ENCODE data around the gene TBCD. TPM values are rescaled to one million over a fixed set of nuclear protein-coding genes. Genes with fewer than 3 reads are reported as not detected.
"Not testable (repeated sequence)": the region's sequence is repeated elsewhere in the genome, so short reads cannot be mapped to it uniquely, and the experiment has no call there.

Gene TBCD
- total RNA-seq, 1 donor from 2014 or later: 125 TPM

DNA sequence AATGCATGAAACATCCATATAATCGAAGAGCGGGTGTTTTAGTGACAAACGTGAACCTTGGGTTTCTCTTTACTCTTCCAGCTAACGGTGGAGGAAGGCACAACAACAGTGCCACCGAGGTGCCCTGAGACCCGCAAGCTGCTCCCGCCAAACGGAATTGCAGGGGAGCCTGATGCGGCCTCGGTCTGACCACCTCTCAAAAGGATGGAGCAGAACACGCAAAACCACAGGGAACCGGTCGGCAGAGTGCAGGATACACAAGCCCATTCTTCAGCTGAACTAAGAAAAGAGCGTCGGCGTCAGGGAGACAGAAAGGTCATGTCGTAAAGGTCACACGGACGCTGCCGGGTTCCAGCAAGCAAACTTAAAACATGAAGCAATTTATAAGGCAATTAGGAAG lies 197.5 kb downstream of the TBCD start:
- H3K9me3 Mint-ChIP-seq: peaks cover 49% of the 10 kb centered on the region
- no peak for DNase-seq (ENCODE audit: low spot score)
- H3K4me3 Mint-ChIP-seq (ENCODE audit: low read depth): no peak overlapping the region
- no peak overlapping the region for H3K27ac Mint-ChIP-seq
- H3K4me1 Mint-ChIP-seq (ENCODE audit: low read depth): peaks cover 2% of the 10 kb centered on the region
- intact Hi-C loops (cut with micrococcal nuclease): no loop called here
- H3K36me3 Mint-ChIP-seq (ENCODE audit: low read depth): peaks cover 89% of the 10 kb centered on the region
- no peaks in the 10 kb centered on the region for H3K27me3 Mint-ChIP-seq (ENCODE audit: low read depth)

DNA sequence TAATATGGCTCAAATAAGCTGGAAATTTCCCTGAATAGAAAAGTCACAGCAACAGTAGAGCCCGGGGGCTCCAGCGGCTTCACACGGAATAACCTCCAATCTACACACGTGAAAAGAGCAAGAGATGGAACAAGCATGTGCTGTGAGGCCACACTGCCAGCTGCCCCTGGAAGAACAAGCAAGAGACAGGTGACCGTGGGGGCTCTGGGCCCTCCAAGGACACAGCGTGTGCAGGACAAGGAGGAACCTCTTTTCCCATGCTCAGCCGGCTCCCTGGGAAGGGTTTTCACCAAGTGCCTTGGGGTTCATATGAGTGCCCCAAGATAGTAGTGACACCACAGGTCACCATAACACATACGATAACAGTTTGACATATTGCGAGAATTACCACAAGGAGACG lies 198.1 kb downstream of the TBCD start:
- Mint-ChIP-seq H3K36me3 (ENCODE audit: low read depth) (peaks cover 89% of the 10 kb centered on the region), H3K4me1 (ENCODE audit: low read depth) (peaks cover 2% of the 10 kb centered on the region), H3K27me3 (ENCODE audit: low read depth) (no peaks in the 10 kb centered on the region), H3K27ac (no peak overlapping the region), H3K9me3 (peaks cover 47% of the 10 kb centered on the region), H3K4me3 (ENCODE audit: low read depth) (no peak overlapping the region)
- DNase-seq (ENCODE audit: low spot score): no peak
- intact Hi-C loops (cut with micrococcal nuclease): no loop called here

DNA sequence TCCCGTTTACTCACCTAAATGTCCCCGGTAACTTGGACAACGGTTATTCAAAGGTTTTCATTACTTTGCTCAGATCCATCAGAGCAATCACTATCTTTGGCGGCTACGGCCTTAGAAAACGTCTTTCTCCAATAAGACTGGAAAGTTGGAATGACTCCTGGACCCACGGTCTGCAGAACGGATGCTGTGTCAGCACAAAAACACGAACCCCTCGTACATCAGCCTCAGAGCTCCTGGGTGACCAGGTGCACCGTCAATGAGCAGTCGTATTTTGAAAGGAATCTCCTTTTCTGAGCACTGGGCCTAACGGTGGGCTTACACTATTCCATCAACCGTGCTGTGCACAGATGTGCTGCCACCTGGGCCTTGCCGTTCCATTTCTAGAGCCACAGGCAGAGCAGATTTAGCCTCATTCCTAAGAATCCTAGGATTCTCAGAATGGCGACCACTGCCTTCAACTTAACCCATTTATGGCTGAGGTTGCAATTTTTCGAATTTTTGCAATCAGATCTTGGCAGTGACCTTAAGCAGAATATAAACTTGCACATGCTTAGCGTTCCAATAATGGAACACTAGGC lies 198.7 kb downstream of the TBCD start:
- Mint-ChIP-seq H3K27ac (no peak overlapping the region), H3K27me3 (ENCODE audit: low read depth) (no peaks in the 10 kb centered on the region)

DNA sequence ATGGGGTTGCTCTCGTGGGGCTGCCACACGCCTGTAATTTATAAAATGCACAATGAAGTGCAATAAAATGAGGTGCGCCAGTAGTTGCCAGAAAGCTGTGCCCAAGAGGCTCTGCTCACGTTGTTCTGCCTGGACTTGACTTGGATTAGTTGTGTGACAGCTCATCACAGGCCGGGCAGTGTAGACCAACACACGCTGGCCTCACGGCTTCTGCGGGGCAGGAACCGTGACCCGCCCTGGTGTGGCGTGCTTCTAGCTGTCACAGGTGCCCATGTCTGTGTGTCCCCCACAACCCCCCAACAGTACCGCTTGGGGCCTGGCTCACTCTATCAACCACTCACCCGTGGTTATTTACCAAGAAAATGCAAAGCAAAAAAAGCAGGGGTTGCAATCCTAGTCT lies 200.2 kb downstream of the TBCD start:
- Mint-ChIP-seq H3K27ac (no peak overlapping the region), H3K27me3 (ENCODE audit: low read depth) (no peaks in the 10 kb centered on the region), H3K4me1 (ENCODE audit: low read depth) (peaks cover 2% of the 10 kb centered on the region), H3K4me3 (ENCODE audit: low read depth) (no peak overlapping the region), H3K36me3 (ENCODE audit: low read depth) (peaks cover 83% of the 10 kb centered on the region), H3K9me3 (peaks cover 38% of the 10 kb centered on the region)
- intact Hi-C loops (cut with micrococcal nuclease): no loop called here
- DNase-seq (ENCODE audit: low spot score): no peak

More for the DNA sequence above, 198.7 kb downstream of the TBCD start:
- intact Hi-C loops (cut with micrococcal nuclease): no loop called here
- DNase-seq (ENCODE audit: low spot score): no peak
- no peak overlapping the region for H3K4me3 Mint-ChIP-seq (ENCODE audit: low read depth)
- peaks cover 47% of the 10 kb centered on the region for H3K9me3 Mint-ChIP-seq
- H3K36me3 Mint-ChIP-seq (ENCODE audit: low read depth): peaks cover 89% of the 10 kb centered on the region
- H3K4me1 Mint-ChIP-seq (ENCODE audit: low read depth): peaks cover 2% of the 10 kb centered on the region

DNA sequence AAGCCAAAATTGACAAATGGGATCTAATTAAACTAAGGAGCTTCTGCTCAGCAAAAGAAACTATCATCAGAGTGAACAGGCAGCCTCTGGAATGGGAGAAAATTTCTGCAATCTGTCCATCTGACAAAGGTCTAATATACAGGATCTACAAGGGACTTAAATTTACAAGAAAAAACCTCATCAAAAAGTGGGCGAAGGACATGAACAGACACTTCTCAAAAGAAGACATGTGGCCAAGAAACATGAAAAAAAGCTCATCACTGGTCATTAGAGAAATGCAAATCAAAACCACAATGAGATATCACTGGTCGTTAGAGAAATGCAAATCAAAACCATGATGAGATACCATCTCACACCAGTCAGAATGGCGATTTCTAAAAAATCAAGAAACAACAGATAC lies 203.2 kb downstream of the TBCD start:
- H3K4me3 Mint-ChIP-seq (ENCODE audit: low read depth); intact Hi-C loops (cut with micrococcal nuclease): not testable (repeated sequence)

DNA sequence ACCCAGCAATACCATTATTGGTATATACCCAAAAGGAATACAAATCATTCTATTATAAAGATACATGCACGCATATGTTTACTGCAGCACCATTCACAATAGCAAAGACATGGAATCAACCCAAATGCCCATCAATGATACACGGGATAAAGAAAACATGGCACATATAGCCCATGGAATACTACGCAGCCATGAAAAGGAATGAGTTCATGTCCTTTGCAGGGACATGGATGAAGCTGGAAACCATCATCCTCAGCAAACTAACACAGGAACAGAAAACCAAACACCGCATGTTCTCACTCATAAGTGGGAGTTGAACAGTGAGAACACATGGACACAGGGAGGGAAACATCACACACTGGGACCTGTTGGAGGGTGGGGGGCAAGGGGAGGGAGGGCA lies 203.8 kb downstream of the TBCD start:
- H3K27ac Mint-ChIP-seq; intact Hi-C loops (cut with micrococcal nuclease); H3K4me3 Mint-ChIP-seq (ENCODE audit: low read depth); H3K4me1 Mint-ChIP-seq (ENCODE audit: low read depth); H3K27me3 Mint-ChIP-seq (ENCODE audit: low read depth); DNase-seq (ENCODE audit: low spot score): not testable (repeated sequence)
- Mint-ChIP-seq H3K9me3 (peaks cover 38% of the 10 kb centered on the region), H3K36me3 (ENCODE audit: low read depth) (peaks cover 63% of the 10 kb centered on the region)

More for the DNA sequence above, 203.2 kb downstream of the TBCD start:
- Mint-ChIP-seq H3K9me3 (peaks cover 38% of the 10 kb centered on the region), H3K36me3 (ENCODE audit: low read depth) (peaks cover 68% of the 10 kb centered on the region)
- H3K4me1 Mint-ChIP-seq (ENCODE audit: low read depth); H3K27ac Mint-ChIP-seq; H3K27me3 Mint-ChIP-seq (ENCODE audit: low read depth); DNase-seq (ENCODE audit: low spot score): not testable (repeated sequence)

GRCh38 chr17:82956146-82956725 lies 204.4 kb downstream of the TBCD start:
- intact Hi-C loops (cut with micrococcal nuclease): no loop called here
- Mint-ChIP-seq H3K4me3 (ENCODE audit: low read depth) (no peak overlapping the region), H3K9me3 (peaks cover 38% of the 10 kb centered on the region), H3K27ac (no peak overlapping the region), H3K4me1 (ENCODE audit: low read depth) (no peaks in the 10 kb centered on the region), H3K27me3 (ENCODE audit: low read depth) (no peaks in the 10 kb centered on the region), H3K36me3 (ENCODE audit: low read depth) (peaks cover 57% of the 10 kb centered on the region)
- DNase-seq (ENCODE audit: low spot score): no peak

DNA sequence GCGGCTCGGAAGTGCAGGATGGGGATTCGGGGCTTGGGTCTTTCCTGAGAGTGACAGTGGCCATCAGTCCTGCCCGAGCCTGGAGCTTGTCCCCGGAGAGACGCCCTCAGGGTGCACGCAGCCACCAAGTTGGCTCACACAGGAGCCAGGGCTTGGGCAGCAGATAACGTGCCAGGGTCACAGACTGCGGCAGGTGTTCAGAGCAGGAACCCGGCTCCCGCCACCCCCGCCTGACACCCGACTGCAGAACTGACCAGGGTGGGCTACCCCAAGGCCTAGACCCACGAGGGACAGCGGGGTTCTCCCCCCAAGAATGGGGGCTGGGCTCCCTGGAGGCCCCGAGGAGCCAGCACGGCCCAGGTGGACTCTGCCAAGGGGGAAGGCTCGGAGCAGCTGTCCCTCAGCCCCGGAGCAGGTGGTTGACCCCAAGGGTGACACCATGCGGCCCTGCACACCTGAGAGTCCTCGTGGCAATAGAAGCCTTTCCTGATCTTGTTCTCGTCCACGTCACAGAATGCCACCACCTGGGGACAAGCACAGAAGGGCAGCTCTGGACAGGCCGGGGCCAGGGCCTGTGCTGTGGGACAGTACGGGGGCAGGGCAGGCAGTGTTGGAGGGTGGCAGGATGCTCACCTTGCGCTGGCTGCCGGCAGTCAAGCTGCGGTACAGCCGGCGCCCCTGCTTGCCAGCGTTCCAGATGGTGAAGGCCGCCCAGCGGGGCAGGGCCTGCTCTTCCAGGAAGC lies 205.0 kb downstream of the TBCD start:
- H3K9me3 Mint-ChIP-seq: peaks cover 33% of the 10 kb centered on the region
- H3K27me3 Mint-ChIP-seq (ENCODE audit: low read depth): no peaks in the 10 kb centered on the region
- intact Hi-C loops (cut with micrococcal nuclease): no loop called here
- H3K4me1 Mint-ChIP-seq (ENCODE audit: low read depth): no peaks in the 10 kb centered on the region
- H3K36me3 Mint-ChIP-seq (ENCODE audit: low read depth): peaks cover 51% of the 10 kb centered on the region
- no peak overlapping the region for H3K4me3 Mint-ChIP-seq (ENCODE audit: low read depth)
- DNase-seq (ENCODE audit: low spot score): no peak
- H3K27ac Mint-ChIP-seq: no peak overlapping the region

- DNase-seq (ENCODE audit: low spot score): no peak
- Mint-ChIP-seq H3K36me3 (ENCODE audit: low read depth) (peaks cover 45% of the 10 kb centered on the region), H3K4me3 (ENCODE audit: low read depth) (no peak overlapping the region), H3K4me1 (ENCODE audit: low read depth) (no peaks in the 10 kb centered on the region), H3K27ac (no peak overlapping the region), H3K27me3 (ENCODE audit: low read depth) (no peaks in the 10 kb centered on the region), H3K9me3 (peaks cover 27% of the 10 kb centered on the region)
- intact Hi-C loops (cut with micrococcal nuclease): no loop called here
These were observed 205.6 kb downstream of the TBCD start for GRCh38 chr17:82957469-82957795.

DNA sequence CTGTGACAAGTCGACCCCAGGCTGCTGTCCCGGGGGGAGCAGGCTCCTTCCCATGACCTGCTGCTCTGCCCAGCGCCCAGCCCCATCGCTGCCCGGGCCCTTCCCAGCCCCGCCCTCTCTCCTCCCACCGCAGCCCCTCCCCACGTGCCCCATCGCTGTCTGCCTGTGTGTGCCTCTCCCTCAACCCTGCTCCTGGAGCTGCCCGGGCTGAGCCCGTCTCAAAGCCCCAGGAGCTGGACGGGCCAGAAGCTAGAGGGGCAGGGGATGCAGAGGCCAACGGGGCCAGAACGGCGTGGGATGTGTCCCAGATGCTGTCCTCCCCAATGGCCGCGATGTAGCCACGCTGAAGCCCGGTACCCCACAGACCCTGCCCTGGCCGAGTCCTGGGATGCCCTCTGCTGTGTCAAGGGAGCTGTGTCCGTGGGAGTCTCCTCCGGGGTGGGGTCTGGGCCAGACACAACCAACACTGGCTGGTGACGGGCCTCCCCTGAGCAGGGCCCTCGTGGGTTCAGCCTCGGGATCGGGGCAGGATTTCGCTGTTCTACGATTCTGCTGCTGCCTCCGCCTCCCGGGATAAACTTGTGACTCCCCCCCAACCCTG lies 206.2 kb downstream of the TBCD start:
- DNase-seq (ENCODE audit: low spot score): no peak
- intact Hi-C loops (cut with micrococcal nuclease): no loop called here
- Mint-ChIP-seq H3K27ac (no peak overlapping the region), H3K4me1 (ENCODE audit: low read depth) (peaks cover 1% of the 10 kb centered on the region), H3K4me3 (ENCODE audit: low read depth) (no peak overlapping the region), H3K36me3 (ENCODE audit: low read depth) (peaks cover 39% of the 10 kb centered on the region), H3K27me3 (ENCODE audit: low read depth) (no peaks in the 10 kb centered on the region), H3K9me3 (peaks cover 21% of the 10 kb centered on the region)

GRCh38 chr17:82959242-82959930 lies 207.5 kb downstream of the TBCD start:
- H3K36me3 Mint-ChIP-seq (ENCODE audit: low read depth): peaks cover 26% of the 10 kb centered on the region
- H3K9me3 Mint-ChIP-seq: peaks cover 11% of the 10 kb centered on the region
- peaks cover 7% of the 10 kb centered on the region for H3K4me1 Mint-ChIP-seq (ENCODE audit: low read depth)
- no peak overlapping the region for H3K27ac Mint-ChIP-seq
- intact Hi-C loops (cut with micrococcal nuclease): no loop called here
- no peaks in the 10 kb centered on the region for H3K27me3 Mint-ChIP-seq (ENCODE audit: low read depth)
- H3K4me3 Mint-ChIP-seq (ENCODE audit: low read depth): no peak overlapping the region
- no peak for DNase-seq (ENCODE audit: low spot score)

GRCh38 chr17:82959990-82960418 lies 208.1 kb downstream of the TBCD start:
- H3K27ac Mint-ChIP-seq: no peak overlapping the region
- no peaks in the 10 kb centered on the region for H3K27me3 Mint-ChIP-seq (ENCODE audit: low read depth)
- H3K9me3 Mint-ChIP-seq: peaks cover 7% of the 10 kb centered on the region
- intact Hi-C loops (cut with micrococcal nuclease): no loop called here
- peaks cover 7% of the 10 kb centered on the region for H3K4me1 Mint-ChIP-seq (ENCODE audit: low read depth)
- H3K4me3 Mint-ChIP-seq (ENCODE audit: low read depth): no peak overlapping the region
- H3K36me3 Mint-ChIP-seq (ENCODE audit: low read depth): peaks cover 20% of the 10 kb centered on the region
- no peak for DNase-seq (ENCODE audit: low spot score)
